GM12878 (cell line): Measurements from ENCODE around the gene RASA4B.

Source experiments
- CHD1 ChIP-seq: IDR thresholded peaks from 2 replicates; pipeline ENCODE4 v1.6.1; 2012; ENCODE audit warnings: low read depth, low read length, improper control_type of control experiment
- CREM ChIP-seq: IDR thresholded peaks from 2 replicates; pipeline ENCODE4 v1.6.1; 2014; ENCODE audit warnings: antibody characterized with exemption, low read depth
- HDAC6 ChIP-seq: fragments of 200-600 bp; sonication (generic); IDR thresholded peaks from one replicate; pipeline ENCODE4 v1.8.0; 2017; ENCODE audit warnings: antibody characterized with exemption; ENCODE audit not compliant: unreplicated experiment
- POLR2AphosphoS5 ChIP-seq: IDR thresholded peaks from 2 replicates; pipeline ENCODE4 v1.6.1; 2011; ENCODE audit warnings: mild to moderate bottlenecking, low read length, inconsistent platforms
- SIN3A ChIP-seq: IDR thresholded peaks from 2 replicates; pipeline ENCODE4 v1.6.1; 2012; ENCODE audit warnings: low read depth, low read length, improper control_type of control experiment
- ZSCAN29 ChIP-seq: fragments of 450-650 bp; IDR thresholded peaks from 2 replicates; pipeline ENCODE4 v1.6.1; 2017; ENCODE audit warnings: mild to moderate bottlenecking, moderate library complexity
- TF ChIP-seq, protein P1 (sequence below), 3 experiments: IDR thresholded peaks in 2 of 3; conservative IDR thresholded peaks in 1 of 3; 2 replicates each; pipeline ENCODE4 v1.5.1; 2011; ENCODE audit warnings: low read depth in 3 of 3, low read length in 3 of 3, mild to moderate bottlenecking in 3 of 3, control low read depth in 2 of 3, moderate library complexity in 2 of 3, inconsistent platforms in 1 of 3, mixed read lengths in 1 of 3; ENCODE audit not compliant: control insufficient read depth in 2 of 3, insufficient read depth in 1 of 3; ENCODE audit errors: extremely low read depth in 1 of 3

DNA sequence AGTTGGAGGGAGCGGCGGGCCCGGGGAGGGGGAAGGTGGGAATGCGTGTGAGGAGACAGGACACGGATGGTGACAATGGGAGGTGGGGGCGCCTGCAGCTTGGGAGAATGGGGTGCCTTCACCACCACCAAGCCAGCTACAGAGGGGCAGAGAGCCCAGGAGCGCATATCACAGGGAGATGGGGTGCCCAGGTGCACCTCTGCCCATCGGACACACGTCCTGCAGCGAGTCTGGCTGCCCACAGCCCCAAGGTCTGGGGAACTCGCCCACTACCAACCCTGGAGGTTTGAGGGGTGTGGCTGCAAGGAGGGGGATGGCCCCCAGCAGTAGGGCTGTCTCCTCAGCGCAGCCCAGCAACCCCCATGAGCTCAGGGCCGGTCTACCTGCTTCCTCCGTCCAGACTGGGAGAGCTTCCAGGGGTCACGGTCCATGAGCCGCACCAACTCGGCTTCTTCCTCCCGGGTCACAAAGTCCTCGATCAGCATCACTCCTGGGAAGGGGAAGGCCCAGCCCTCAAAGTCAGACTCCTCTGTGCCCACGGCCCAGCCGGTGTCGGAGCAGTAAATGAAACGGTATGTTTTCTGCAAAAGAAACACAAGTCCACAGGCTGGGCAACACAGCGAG lies 58.2 kb downstream of the RASA4B start:
- no peak for TF ChIP-seq HDAC6
- TF ChIP-seq, protein P1, sequence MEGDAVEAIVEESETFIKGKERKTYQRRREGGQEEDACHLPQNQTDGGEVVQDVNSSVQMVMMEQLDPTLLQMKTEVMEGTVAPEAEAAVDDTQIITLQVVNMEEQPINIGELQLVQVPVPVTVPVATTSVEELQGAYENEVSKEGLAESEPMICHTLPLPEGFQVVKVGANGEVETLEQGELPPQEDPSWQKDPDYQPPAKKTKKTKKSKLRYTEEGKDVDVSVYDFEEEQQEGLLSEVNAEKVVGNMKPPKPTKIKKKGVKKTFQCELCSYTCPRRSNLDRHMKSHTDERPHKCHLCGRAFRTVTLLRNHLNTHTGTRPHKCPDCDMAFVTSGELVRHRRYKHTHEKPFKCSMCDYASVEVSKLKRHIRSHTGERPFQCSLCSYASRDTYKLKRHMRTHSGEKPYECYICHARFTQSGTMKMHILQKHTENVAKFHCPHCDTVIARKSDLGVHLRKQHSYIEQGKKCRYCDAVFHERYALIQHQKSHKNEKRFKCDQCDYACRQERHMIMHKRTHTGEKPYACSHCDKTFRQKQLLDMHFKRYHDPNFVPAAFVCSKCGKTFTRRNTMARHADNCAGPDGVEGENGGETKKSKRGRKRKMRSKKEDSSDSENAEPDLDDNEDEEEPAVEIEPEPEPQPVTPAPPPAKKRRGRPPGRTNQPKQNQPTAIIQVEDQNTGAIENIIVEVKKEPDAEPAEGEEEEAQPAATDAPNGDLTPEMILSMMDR (IDR thresholded peaks at IDR 0.05 in 2 of 3, conservative IDR thresholded peaks at IDR 0.05 in 1 of 3; ENCODE audit: control insufficient read depth in 2 of 3, extremely low read depth in 1 of 3, insufficient read depth in 1 of 3, low read depth in 3 of 3, low read length in 3 of 3) = no peak
- no peak for TF ChIP-seq ZSCAN29
- no peak for TF ChIP-seq POLR2AphosphoS5
- no peak for TF ChIP-seq CREM
- no peak for TF ChIP-seq SIN3A
- no peak for TF ChIP-seq CHD1
